Umbilical cord (tissue), 2 donors: Measurements from ENCODE around the gene CKAP4. TPM values are rescaled to one million over a fixed set of nuclear protein-coding genes. Genes with fewer than 3 reads are reported as not detected.

ENCODE experiments used
- DNase-seq: peaks from one replicate; pipeline ENCODE4 v3.0.0-alpha.2; 2015; ENCODE audit warnings: low spot score
- total RNA-seq: library from RNA; depleted of rRNA; stranded (reverse); fragments of >200 nt; gene quantifications from one replicate; pipeline ENCODE4 v1.2.3, GENCODE V29; 2014; ENCODE audit warnings: low replicate concordance; ENCODE audit not compliant: insufficient read depth

The CKAP4 gene
- total RNA-seq, 1 donor from 2014 or later = 107 TPM

DNA sequence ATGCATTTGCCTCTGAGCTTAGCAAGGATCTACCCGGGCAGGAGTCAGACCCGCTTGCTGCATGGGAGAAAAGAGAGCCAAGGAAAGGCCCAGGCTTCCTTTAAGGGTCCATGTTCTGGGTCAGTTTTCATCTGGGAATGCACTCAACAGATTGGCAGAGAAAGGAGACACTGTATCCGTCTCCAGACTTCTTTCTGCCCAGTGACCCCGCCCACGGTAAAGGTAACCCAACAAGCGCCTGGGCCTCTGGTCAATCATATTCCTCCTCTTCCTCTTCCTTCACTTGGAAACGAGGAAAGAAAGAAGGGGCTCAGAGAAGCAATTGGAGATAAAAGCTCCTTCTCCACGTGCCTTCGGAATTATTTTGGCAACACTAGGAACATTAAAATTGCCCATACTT, 27.6 kb upstream of the CKAP4 start:
- no peak for DNase-seq

DNA sequence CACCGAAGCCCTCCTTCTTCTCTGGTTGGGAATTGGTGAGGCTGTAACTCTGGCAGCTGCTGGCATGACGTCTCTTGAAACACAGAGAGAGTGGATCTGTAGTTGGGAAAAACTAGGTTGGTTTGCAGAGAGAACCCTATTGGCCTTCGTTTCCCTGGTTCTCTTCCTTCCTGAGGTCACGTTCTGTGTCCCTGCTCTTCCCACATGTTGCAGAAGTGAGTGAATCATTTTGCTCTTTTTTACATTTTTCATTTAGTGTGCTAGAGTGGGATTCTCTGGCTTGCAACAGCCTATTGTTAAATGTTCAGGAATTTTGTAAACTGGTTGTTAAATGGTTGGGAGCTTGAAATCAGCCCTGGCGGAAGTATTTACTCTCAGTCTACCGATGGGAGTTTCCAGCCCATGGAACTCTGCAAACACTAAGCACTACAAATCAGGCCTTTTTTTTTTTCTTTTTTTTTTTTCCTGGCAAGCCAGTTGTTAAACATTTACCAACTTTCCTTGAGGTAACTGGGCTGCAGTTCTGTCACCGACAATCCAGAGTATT, 26.8 kb upstream of the CKAP4 start:
- DNase-seq = no peak

DNA sequence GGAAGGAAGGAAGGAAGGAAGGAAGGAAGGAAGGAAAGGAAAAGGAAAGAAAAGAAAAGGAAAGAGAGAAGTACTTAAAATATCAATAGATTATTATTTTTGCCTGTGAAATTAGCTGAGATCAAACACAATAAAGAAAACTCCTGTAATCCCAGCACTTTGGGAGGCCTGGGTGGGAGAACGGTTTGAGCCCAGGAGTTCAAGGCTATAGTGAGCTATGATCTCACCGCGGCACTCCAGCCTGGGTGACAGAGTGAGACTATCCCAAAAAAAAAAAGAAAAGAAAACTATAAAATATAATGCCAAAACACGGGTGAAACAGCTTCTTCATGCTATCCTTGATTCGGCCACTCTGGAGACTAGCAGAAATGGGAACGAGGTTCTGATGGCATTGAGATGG, 26.2 kb upstream of the CKAP4 start:
- DNase-seq = no peak

DNA sequence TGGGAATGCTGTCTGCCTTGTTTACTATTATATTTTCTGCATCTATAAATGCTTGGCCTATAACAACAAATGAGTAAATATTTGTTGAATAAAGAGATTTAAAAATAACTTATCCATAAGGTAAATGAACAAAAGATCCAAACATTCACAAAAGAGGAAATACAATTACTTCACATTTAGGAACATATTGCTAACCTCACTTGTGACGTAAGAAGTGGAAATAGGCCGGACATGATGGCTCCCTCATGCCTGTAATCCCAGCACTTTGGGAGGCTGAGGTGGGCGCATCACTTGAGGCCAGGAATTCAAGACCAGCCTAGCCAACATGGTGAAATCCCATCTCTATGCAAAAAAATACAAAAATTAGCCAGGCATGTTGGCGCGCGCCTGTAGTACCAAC, 25.7 kb upstream of the CKAP4 start:
- DNase-seq = no peak

DNA sequence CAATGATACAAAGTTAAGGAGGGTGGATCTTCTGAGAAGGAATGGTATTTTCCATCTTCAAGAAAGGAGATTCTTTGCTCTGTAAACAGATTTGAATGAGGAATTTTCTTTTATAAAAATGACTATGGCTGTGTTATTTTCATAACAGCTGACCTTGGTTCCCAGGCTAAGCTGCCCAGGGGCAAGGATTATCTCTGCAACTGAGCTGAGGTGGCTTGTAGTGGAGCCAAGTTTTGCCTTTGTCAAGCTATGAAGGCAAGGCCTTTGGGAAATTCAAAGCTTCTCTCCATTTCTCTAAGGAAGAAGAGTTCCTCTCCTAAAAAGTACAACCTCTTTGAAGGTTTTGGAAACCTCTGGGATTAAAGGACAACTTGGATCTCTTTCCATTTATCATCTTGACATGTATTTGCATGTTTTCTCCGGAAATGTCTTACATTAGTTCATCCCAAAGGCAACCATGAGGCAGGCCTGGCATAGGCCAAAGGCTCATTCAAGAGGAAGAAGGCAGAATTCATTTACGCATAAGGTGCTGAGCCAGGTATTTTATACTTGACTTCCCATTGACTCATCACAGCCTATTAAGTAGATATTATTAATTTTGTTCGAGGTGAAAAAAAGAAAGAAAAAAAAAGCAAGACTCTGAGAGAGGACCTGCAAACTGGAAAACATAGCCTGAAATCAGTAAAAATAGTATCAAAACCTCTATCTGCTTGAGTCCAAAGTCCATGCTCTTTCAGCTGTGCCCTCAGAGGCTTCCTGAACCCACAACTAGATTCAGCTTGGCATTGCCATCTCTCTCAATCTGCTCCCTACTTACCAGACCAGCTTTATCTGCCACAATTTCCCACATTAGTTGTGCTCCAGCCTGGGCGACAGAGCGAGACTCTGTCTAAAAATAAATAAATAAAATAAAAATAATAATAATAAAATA, 24.0 kb upstream of the CKAP4 start:
- no peak for DNase-seq

DNA sequence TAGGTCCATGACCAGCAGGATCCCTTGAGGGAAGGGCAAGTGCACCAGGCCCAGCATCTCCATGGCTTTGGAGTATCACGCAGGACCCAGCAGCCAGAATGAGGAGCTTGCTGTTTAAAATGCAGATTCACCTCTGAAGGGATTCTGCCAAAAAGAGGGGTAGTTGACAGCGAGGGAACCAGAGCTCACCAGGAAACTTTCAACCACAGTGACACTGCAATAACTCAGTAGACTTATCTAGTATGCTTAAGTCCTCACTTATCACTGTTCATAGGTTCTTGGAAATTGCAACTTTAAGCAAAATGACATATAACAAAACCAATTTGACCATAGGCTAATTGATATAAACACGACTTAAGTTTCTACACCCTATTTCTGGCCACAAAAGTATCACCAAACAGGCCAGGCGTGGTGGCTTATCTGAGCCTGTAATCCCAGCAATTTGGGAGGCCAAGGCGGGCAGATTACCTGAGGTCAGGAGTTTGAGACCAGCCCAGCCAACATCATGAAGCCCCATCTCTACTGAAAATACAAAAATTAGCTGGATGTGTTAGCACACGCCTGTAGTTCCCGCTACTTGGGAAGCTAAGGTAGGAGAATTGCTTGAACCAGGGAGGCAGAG, 21.4 kb upstream of the CKAP4 start:
- no peak for DNase-seq

DNA sequence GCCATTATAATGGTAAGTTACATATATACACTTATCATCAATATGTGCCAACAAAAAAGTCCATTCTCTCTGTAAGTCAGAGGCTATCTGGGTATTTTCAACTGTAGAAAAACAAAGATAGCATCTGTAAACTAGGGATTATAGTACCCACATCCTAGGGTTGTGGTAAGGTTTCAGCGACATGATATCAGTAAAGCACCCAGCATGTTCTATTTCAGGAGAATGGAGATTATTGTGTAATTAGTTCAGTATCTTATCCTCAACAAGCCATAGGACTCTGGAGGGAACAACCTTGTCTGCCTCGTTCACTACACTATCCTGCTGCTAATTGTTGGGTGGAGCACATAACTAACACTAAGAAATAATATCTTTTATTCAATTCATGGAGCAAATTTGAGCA, 19.7 kb upstream of the CKAP4 start:
- DNase-seq = no peak

DNA sequence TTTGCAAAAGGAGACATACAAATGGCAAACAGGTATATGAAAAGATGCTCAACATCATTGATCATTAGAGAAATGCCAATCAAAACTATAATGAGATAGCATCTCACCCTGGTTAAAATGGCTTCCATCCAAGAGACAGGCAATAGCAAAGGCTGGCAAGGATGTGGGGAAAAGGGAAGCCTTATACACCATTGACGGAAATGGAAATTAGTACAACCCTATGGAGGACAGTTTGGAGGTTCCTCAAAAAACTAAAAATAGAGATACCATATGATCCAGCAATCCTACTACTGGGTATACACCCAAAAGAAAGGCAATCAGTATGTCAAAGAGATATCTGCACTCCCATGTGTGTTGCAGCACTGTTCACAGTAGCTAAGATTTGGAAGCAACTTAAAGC, 17.3 kb upstream of the CKAP4 start:
- DNase-seq = no peak

DNA sequence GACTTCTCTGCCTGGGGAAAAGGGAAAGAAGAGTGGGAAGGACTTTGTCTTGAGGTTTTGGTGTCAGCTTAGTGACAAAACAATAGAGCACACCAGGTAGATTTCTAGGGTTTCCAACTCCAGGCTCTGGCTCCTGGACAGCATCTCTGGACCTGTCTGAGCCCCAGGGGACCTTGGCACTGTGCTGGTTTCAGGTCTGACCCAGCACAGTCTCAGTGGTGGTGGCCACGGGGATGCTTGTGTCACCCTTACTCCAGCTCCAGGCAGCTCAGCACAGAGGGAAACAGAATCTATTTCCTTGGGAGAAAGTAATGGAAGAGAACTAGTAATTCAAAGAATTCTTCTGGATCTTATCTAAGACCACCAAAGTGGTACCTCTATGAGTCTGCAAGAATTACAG, 11.1 kb upstream of the CKAP4 start:
- no peak for DNase-seq

DNA sequence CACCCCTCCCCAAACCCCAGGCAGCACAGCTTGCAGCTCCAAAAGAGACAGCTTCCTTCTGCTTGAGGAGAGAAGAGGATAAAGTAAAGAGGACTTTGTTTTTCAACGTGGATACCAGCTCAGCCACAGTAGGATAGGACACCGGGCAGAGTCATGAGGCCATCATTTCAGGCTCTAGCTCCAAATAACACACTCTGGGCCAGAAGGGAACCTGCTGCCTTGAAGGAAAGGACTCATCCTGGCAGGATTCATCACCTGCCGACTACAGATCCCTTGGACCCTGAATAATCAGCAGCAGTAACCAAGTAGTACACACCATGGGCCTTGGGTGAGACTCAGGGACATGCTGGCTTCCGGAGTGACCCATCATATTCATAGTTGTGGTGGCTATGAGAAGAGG, 10.4 kb upstream of the CKAP4 start:
- no peak for DNase-seq

DNA sequence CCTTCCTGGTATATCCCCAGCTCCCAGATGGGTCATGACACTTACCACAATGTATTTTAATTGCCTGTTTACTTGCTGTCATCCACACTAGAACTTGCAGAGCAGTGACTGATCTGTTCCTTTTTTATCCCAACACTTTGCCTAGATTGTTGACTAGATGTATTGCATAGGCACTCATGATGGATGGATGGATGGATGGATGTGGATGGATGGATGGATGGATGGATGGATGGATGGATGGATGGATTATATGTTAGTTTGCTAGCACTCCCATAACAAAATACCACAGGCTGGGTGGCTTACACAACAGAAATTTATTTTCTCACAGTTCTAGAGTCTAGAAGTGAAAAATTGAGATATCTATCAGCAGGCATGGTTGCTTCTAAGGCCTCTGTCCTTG, 8.7 kb upstream of the CKAP4 start:
- DNase-seq = no peak

DNA sequence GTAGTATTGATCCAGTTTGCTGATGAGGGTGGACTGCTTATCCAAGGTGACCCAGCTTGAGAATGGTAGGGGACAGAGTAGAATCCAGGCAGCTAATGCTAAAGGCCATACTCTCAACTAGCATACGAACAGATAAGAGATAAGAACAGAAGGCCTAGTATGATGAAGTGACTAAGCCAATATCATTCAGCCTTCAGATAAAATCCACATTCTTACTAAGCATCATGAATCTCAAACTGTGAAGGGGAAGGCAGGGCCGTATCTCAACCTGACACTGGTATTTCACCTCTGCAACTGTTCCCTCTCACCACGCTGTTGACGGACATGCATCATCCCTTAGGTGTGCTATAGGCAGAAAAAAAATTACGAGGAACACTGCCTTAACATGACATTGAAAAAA, 8.1 kb upstream of the CKAP4 start:
- DNase-seq = no peak

DNA sequence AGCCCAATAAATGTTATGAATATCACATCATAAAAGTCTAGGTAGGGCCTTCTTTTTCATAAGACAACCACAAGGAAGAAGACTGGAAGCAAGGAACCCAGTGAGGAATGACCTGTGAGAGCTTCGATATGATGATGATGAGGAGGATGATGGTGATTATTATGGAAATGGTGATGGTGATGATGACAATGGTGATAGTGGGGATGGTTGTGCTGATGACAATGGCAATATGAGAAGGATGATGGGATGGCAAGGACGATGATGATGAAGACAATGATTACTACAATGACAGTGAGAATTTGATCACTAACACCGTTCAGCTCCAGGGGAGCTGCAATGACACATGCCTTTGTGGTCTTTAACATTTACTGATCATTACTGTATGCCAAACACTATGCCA, 7.7 kb upstream of the CKAP4 start:
- DNase-seq = no peak

DNA sequence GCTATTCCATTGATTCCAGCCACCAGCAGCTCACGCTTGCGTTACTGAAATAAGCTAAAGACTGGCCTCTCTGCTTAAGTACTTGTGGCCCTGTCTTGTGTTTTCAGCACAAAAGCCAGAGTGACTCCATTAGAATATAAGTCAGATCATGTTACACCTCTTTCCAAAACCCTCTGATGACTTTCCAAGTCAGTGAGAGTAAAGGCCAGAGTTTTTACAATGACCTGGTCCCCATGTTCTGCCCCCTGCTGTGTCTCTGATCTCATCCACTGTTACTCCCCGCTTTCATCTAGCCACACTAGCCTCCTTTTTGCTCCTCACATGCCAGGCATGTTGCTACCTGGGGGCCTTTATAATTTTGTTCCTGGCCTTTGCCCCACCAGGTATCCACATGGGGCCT, 6.9 kb upstream of the CKAP4 start:
- DNase-seq = no peak

DNA sequence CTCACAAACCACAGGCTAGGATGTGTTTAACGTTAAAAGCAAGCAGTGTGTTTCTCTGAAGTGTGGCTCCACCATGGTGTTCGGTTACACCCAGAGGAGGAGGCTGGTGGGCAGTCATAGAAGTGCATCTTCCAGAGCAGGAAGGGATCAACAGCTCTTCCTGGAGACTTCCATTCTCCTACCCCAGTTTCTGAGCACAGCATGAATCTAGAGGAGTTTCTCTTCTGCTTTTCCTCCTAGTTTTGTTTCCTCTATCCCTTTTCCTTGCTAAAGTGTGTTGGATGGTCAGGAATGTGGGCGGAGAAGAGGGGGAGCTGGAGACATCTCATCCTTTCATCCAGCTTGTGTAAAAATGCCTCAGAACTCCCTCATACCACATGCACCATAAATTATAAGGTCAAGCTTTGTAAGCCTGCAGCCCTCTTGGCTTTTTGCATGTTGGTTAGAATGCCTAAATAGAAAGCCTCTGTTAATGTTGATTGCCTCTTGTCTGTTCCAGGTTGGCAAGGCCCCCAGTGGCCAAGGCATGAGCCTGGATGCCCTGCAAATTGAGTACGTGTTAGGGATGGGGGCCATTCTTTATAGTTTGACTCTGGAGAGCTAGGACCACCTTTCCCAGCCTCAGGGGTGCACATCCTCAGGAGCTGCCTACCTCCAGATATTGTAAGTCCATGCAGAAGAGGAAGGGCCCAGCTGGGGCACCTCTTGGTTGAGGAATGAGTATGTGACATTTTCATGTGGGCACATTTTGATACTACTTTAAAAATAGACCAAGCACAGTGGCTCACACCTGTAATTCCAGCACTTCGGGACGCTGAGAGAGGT, 4.0 kb upstream of the CKAP4 start:
- peak; percentile 80 for DNase-seq

DNA sequence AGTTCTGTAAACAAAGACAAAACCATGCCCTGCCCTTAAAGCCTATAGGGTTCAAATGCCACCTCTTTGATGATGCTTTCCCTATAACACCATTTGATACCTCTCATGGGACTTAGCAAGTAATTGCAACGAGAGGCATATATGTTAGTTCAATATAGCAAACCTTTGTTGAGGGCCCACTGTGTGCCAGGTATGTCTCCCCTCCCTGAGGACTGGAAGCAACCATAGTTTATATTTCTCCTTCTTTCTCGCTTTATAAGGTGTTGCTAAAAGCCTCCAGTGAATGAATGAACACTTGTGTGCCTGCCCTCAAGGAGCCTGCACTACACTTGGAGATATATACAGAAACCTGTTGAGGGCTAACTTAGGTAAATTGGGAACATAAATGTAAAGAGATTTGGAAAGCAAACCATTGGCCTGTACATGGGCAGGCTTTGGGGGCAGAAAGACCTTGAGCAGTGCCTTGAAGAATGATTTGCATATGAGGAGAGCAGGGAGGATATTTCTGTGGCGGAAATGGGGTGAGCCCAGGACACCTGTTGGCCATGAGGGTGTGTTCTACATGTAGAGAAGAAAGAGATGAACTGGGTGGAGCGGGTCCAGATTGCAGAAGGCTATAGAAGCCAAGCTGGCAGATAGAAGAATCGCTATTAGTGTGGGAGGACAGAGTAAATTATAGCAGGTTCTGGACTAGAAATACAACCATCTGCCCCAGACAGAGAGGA, 1.8 kb upstream of the CKAP4 start:
- no peak for DNase-seq

DNA sequence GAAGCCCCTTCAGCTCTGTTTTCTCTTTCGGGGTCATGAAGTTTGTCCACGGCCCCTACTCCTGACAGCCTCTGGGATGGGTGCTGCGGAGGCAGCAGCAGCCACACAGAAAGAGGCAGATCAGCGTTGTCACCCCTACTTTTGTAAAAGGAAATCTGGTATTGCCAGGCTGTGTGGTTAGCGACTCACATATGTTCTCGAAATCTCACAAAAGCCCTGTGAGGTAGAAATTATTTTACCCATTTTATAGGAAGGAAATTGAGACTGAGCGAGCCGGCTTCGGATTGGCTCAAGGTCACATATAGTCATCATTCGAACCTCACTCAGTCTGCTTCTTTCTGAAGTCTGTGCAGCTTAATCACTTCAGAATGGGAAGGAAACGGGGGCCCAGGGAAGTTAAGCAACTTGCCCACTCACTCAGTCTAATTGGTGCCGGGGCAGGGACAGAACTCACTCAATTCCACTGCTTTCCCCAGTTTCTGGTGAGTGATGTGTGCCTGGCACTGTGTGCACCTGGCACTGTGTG, 1.1 kb upstream of the CKAP4 start:
- peak; percentile 34 for DNase-seq

DNA sequence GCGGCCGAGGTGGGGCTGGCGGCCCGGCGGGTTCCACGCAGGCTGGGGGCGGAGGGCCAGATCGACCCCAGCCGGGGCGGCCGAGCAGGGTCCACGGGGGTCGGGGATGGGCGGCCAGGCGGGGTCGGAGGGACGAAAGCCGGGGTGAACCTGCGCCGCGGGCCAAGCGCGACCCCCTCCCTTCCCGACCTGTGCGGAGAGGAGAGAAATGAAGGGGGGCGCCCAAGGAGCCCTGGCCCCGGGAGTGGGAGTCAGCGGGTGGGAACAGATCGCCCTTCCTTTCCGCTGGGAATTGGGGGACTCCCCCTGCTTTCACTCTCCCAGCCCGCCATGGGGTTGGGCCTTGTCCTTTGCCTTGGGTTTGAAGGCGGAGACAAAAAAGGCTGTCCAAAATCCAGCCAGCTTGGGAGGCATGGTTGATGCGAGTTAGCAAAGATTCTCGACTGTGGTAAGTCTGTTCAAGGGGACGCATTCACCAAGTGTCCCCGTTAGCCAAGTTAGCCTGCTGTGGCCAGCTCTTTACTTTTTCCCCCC, 559 bp upstream of the CKAP4 start:
- DNase-seq = peak; percentile 87

DNA sequence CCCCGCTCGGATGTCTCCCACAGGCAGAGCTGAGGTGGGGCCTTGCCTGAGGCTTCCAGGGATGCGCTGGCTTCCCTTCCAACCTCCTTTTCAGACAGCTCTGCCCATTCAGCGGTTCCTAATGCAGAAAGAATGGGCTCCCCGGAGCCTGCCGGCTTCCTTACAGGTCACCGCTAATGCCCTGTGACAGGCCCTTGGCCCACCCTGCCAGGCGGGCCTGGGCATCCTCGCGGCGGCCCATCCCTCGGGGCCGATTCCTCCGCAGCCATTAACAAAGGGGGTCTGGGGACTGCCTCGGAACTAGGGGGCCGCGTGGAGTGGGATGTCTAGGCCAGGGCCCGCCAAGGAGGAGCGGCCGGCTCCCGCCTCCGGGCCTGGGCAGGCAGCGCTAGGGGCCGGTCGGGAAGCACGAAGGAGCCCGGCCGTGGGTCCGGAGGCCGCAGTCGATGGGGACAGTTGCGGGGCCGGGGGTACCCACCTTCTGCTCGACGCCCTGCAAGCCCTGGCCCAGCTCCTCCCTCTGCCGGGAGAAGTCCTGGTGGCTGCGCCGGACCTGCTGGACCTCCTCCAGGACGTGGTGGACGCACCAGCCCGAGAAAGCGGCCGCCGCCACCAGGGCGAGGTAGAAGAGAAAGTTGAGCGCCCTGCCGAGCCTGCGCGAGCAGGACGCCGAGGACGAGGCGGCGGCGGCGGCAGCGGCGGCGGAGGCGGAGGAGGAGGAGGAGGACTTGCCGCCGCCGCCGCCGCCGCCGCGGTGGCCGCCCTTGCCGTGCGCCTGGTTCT, 738 bp downstream of the CKAP4 start:
- DNase-seq = peak; percentile 58

DNA sequence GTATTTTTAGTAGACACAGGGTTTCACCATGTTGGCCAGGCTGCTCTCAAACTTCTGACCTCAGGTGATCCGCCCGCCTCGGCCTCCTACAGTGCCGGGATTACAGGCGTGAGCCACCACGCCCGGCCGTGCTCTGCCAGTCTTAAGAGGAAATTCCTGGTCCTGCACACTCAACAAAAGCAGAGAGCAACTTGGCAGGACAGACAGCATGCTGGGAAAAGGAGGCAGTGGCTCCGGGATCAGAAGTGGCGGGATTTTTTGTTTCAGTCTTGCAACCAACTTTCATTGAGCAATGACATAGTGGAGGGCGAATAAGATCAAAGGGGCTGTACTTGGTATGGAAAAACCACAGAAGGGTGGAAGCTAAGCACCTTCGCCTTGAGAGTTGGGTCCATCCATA, 2.1 kb downstream of the CKAP4 start:
- peak; percentile 80 for DNase-seq
